PC-3 (cell line): ENCODE data around the gene FGFR3.

Source experiments
- CTCF ChIP-seq: fragments of 300-600 bp; sonication (generic); conservative IDR thresholded peaks from 2 replicates; pipeline ENCODE4 v1.5.1; 2017; ENCODE audit warnings: antibody characterized with exemption, low read depth, mild to moderate bottlenecking, low read length
- EZH2 ChIP-seq: fragments of 300-600 bp; sonication (generic); IDR thresholded peaks from one replicate; pipeline ENCODE4 v1.6.1; 2017; ENCODE audit warnings: antibody characterized with exemption, mild to moderate bottlenecking, low read length; ENCODE audit not compliant: unreplicated experiment
- EZH2phosphoT487 ChIP-seq: fragments of 300-600 bp; sonication (generic); IDR thresholded peaks from 2 replicates; pipeline ENCODE4 v1.6.1; 2018; ENCODE audit warnings: mild to moderate bottlenecking, antibody characterized with exemption, low read length, borderline replicate concordance

- TF ChIP-seq CTCF (no peak), EZH2 (no peak), EZH2phosphoT487 (no peak)
Measured at GRCh38 chr4:1850276-1850675, 57.2 kb downstream of the FGFR3 start.
